Tibial artery (tissue), 4 donors: ENCODE measurements around the gene PRRC2B.

ENCODE experiments used
- DNase-seq, 2 donors: peaks; one replicate each; pipeline ENCODE4 v3.0.0-alpha.2; 2019
- H3K27ac ChIP-seq, 2 donors: fragments of 200-600 bp; sonication (generic) in 1 of 2; 1 replicate in 1 of 2; 2 replicates in 1 of 2; pipeline ENCODE4 v1.5.1; 2018 to 2019; ENCODE audit warnings: mild to moderate bottlenecking in 1 of 2
- H3K27me3 ChIP-seq, 2 donors: fragments of 200-600 bp; sonication (generic) in 1 of 2; one replicate each; pipeline versions ENCODE4 v1.5.1 to v1.6.0; 2016 to 2019
- H3K36me3 ChIP-seq, 3 donors: fragments of 200-600 bp; sonication (generic) in 2 of 3; one replicate each; pipeline ENCODE4 v1.5.1; 2016 to 2019; ENCODE audit warnings: mild to moderate bottlenecking in 2 of 3
- H3K4me1 ChIP-seq, 4 donors: fragments of 200-600 bp; sonication (generic) in 2 of 4; 1 replicate in 3 of 4; 2 replicates in 1 of 4; pipeline ENCODE4 v1.5.1; 2016 to 2019
- H3K4me3 ChIP-seq, 2 donors: fragments of 200-600 bp; sonication (generic) in 1 of 2; 1 replicate in 1 of 2; 2 replicates in 1 of 2; pipeline ENCODE4 v1.5.1; 2018 to 2019; ENCODE audit warnings: mild to moderate bottlenecking in 2 of 2
- H3K9me3 ChIP-seq, 3 donors: fragments of 200-600 bp; sonication (generic) in 1 of 3; one replicate each; pipeline ENCODE4 v1.5.1; 2016 to 2019
- CTCF ChIP-seq, 2 experiments: fragments of 200-600 bp in 1 of 2; fragments of 450-650 bp in 1 of 2; IDR thresholded peaks; one replicate each; pipeline ENCODE4 v1.5.1; 2017 to 2019; ENCODE audit warnings: antibody characterized with exemption in 2 of 2, mild to moderate bottlenecking in 1 of 2, moderate library complexity in 1 of 2
- intact Hi-C: fragments of 100-400 bp; cut with DNase I; formaldehyde crosslinking; loops from one replicate; pipeline ENCODE4 v1.15.0; 2023; ENCODE audit warnings: low total_unique reads

Gene PRRC2B

DNA sequence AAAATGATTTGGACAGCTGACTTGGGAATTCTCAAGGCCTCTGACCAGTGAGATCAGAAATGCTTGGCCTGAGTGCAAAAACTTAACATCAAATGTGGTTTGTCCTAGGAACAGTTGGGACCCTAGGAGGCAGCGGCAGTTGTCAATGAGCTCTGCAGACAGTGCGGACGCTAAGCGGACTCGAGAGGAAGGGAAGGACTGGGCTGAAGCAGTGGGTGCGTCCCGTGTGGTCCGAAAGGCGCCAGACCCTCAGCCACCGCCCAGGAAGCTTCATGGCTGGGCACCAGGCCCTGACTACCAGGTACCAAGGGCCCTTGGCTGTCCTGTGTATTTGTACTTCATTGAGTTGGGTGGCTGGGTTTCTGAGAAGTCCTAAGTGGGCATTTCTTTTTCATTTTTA, 65.2 kb downstream of the PRRC2B start:
- H3K27ac ChIP-seq = no peak overlapping the region
- no peaks in the 10 kb centered on the region for H3K9me3 ChIP-seq
- TF ChIP-seq CTCF (IDR thresholded peaks at IDR 0.05) = no peak
- no peaks in the 10 kb centered on the region for H3K27me3 ChIP-seq
- no peaks in the 10 kb centered on the region for H3K4me1 ChIP-seq
- no peak overlapping the region for H3K4me3 ChIP-seq
- intact Hi-C loops = no loop called here
- peaks cover 60 to 100% (median 97%) of the 10 kb centered on the region in 3 donors for H3K36me3 ChIP-seq
- no peak for DNase-seq

DNA sequence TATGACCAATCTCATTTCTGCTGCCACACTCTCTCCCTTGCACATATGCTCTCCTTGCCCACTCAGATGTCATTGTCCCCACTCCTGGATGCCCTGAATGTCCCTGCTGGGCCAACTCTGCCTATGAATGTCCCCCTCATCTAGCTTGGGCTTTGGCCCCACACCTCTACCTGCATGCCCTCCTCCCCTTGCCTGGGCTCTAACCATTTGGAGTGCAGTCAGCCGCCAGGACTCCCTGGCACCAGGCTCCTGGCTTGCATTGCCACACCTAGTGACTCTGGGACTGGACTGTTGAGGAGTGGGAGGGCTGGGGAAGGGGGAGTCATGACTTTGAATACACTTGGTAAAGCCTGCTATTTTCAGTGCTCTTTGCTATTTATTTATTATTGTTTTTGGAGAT, 67.3 kb downstream of the PRRC2B start:
- Histone ChIP-seq H3K27ac (no peak overlapping the region), H3K36me3 (peaks cover 59 to 100% (median 97%) of the 10 kb centered on the region in 3 donors), H3K27me3 (no peaks in the 10 kb centered on the region), H3K4me1 (no peaks in the 10 kb centered on the region), H3K4me3 (no peak overlapping the region), H3K9me3 (no peaks in the 10 kb centered on the region)
- no peak for TF ChIP-seq CTCF (IDR thresholded peaks at IDR 0.05)
- intact Hi-C loops = no loop called here
- no peak for DNase-seq

- H3K36me3 ChIP-seq = peaks cover 56 to 100% (median 98%) of the 10 kb centered on the region in 3 donors
- no peaks in the 10 kb centered on the region for H3K27me3 ChIP-seq
- intact Hi-C loops = no loop called here
- H3K4me3 ChIP-seq = no peak overlapping the region
- TF ChIP-seq CTCF (IDR thresholded peaks at IDR 0.05) = no peak
- peaks cover 0 to 4% (median 1%) of the 10 kb centered on the region in 4 donors for H3K4me1 ChIP-seq
- H3K9me3 ChIP-seq = no peaks in the 10 kb centered on the region
- DNase-seq = no peak
- no peak overlapping the region for H3K27ac ChIP-seq
Measured at GRCh38 chr9:131464354-131465000, 70.6 kb downstream of the PRRC2B start.

DNA sequence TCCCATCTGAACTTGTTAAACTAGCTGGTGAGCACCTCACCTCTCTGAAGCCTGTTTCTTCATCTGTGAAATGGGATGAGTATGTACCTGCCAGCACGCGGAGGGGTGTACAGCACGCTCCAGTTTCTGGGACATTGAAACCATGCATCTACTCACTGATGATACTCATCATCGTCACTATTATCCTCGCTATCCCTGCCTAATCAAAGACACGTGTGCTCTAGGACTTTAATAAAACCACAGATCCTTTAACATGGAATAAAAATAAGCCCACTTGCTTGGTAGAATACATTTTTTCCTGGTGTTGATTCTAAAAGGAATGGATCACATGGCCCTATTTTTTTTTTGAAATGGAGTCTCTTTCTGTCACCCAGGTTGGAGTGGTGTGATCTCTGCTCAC, 71.5 kb downstream of the PRRC2B start:
- H3K27me3 ChIP-seq = no peaks in the 10 kb centered on the region
- no peak for TF ChIP-seq CTCF (IDR thresholded peaks at IDR 0.05)
- peaks cover 0 to 4% (median 2%) of the 10 kb centered on the region in 4 donors for H3K4me1 ChIP-seq
- no peak overlapping the region for H3K4me3 ChIP-seq
- intact Hi-C loops = loop anchor here (5.0 kb wide), 1 partner anchor 303 kb away; no protein-coding TSS in a partner anchor
- no peaks in the 10 kb centered on the region for H3K9me3 ChIP-seq
- peaks cover 57 to 100% (median 98%) of the 10 kb centered on the region in 3 donors for H3K36me3 ChIP-seq
- H3K27ac ChIP-seq = no peak overlapping the region
- no peak for DNase-seq

- intact Hi-C loops = loop anchor here (5.0 kb wide), 1 partner anchor 305 kb away; no protein-coding TSS in a partner anchor
- DNase-seq = peak in 1 of 2 donors; percentile 60
- Histone ChIP-seq H3K27ac (no peak overlapping the region), H3K9me3 (no peaks in the 10 kb centered on the region), H3K4me3 (no peak overlapping the region), H3K4me1 (peaks cover 0 to 4% (median 2%) of the 10 kb centered on the region in 4 donors), H3K27me3 (no peaks in the 10 kb centered on the region), H3K36me3 (peaks cover 66 to 100% (median 98%) of the 10 kb centered on the region in 3 donors)
- TF ChIP-seq CTCF (IDR thresholded peaks at IDR 0.05) = no peak
Measured at GRCh38 chr9:131467214-131467935, 73.5 kb downstream of the PRRC2B start.
